Fibroblast of lung (primary cell): ENCODE results near the gene VCY.
"Not testable (repeated sequence)": the region's sequence is repeated elsewhere in the genome, so short reads cannot be mapped to it uniquely, and the experiment has no call there.

Source experiments
- EZH2 ChIP-seq: IDR thresholded peaks from 2 replicates; pipeline ENCODE4 v1.5.1; 2012; ENCODE audit warnings: low read length, control low read depth, mild to moderate bottlenecking; ENCODE audit errors: missing control alignments
- TF ChIP-seq, protein P1 (sequence below), 2 donors: IDR thresholded peaks in 1 of 2; conservative IDR thresholded peaks in 1 of 2; 1 replicate in 1 of 2; 2 replicates in 1 of 2; pipeline ENCODE4 v1.5.1; 2011 to 2012; ENCODE audit warnings: low read length in 2 of 2, control low read depth in 1 of 2, inconsistent platforms in 1 of 2, low read depth in 1 of 2, mild to moderate bottlenecking in 1 of 2

DNA sequence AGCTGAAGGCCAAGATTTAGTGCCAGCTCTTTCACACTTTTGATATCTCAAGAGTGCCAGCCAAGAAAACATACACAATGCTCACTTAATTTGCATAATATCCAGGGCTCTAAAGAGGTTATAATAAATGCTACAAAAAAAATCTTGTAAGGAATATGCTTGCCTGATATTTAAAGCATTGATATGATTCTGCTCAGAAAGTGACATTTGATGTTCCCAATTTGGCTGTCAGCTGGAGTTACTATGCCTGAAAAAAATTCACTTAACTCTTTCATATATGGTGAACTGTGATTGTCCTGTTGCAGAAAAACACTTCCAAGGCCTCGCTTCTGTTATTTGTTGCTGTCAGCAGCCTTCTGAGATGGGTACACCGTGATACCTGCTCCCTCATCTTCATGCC lies 43.9 kb downstream of the VCY start:
- TF ChIP-seq EZH2 = not testable (repeated sequence)
- TF ChIP-seq, protein P1, sequence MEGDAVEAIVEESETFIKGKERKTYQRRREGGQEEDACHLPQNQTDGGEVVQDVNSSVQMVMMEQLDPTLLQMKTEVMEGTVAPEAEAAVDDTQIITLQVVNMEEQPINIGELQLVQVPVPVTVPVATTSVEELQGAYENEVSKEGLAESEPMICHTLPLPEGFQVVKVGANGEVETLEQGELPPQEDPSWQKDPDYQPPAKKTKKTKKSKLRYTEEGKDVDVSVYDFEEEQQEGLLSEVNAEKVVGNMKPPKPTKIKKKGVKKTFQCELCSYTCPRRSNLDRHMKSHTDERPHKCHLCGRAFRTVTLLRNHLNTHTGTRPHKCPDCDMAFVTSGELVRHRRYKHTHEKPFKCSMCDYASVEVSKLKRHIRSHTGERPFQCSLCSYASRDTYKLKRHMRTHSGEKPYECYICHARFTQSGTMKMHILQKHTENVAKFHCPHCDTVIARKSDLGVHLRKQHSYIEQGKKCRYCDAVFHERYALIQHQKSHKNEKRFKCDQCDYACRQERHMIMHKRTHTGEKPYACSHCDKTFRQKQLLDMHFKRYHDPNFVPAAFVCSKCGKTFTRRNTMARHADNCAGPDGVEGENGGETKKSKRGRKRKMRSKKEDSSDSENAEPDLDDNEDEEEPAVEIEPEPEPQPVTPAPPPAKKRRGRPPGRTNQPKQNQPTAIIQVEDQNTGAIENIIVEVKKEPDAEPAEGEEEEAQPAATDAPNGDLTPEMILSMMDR (conservative IDR thresholded peaks at IDR 0.05 in 1 of 2, IDR thresholded peaks at IDR 0.05 in 1 of 2; ENCODE audit: low read depth in 1 of 2, low read length in 2 of 2) = not testable (repeated sequence)
